Effector memory CD8-positive, alpha-beta T cell (primary cell): ENCODE data around the gene VWA5B1.

Experiments used
- ATAC-seq: fragments of 150-1000 bp; cut with Tn5 transposase; replicated peaks from 2 replicates; pipeline ENCODE4 v1.10.0; 2021; ENCODE audit warnings: mild to moderate bottlenecking, moderate library complexity
- DNase-seq, 3 experiments: peaks; one replicate each; pipeline ENCODE4 v3.0.0; 2021
- H3K27ac Mint-ChIP-seq, 2 donors: one replicate each; pipeline ENCODE4 v1.8.0; 2022; ENCODE audit warnings: mild to moderate bottlenecking in 2 of 2, mixed read lengths in 2 of 2, moderate library complexity in 2 of 2
- H3K27me3 Mint-ChIP-seq, 2 donors: one replicate each; pipeline ENCODE4 v1.8.0; 2022; ENCODE audit warnings: mixed read lengths in 2 of 2
- H3K36me3 Mint-ChIP-seq: one replicate; pipeline ENCODE4 v1.8.0; 2022; ENCODE audit warnings: mild to moderate bottlenecking, moderate library complexity, mixed read lengths; ENCODE audit not compliant: insufficient read depth
- H3K4me1 Mint-ChIP-seq, 2 donors: one replicate each; pipeline ENCODE4 v1.8.0; 2022; ENCODE audit warnings: low read depth in 2 of 2, mixed read lengths in 2 of 2
- H3K4me3 Mint-ChIP-seq, 2 donors: one replicate each; pipeline ENCODE4 v1.8.0; 2022; ENCODE audit warnings: mild to moderate bottlenecking in 2 of 2, mixed read lengths in 2 of 2, moderate library complexity in 2 of 2
- H3K9me3 Mint-ChIP-seq, 2 donors: one replicate each; pipeline ENCODE4 v1.8.0; 2022; ENCODE audit warnings: mixed read lengths in 2 of 2

The VWA5B1 gene

DNA sequence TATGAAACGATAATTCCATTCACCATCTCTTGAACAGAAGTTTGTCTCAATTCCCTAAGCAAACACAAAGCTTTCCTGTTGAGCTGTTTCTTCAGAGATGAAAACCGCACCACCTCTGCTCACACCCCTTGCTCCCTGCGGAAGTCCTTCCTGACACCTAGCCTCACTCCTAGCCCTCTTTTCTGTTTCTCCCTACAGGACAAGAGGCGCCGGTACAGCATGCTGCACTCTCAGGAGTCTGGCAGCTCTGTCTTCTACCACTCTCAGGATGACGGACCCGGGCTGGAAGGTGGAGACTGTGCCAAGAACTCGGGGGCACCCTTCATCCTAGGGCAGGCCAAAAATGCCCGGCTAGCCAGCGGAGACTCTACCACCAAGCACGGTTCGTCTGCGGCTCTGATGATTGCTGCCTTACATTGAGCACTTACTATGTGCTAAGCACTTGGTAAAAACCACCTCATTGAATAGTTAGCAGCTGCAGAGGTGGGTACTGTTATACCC, 45.5 kb downstream of the VWA5B1 start:
- no peaks in the 10 kb centered on the region for H3K36me3 Mint-ChIP-seq
- no peak for ATAC-seq

DNA sequence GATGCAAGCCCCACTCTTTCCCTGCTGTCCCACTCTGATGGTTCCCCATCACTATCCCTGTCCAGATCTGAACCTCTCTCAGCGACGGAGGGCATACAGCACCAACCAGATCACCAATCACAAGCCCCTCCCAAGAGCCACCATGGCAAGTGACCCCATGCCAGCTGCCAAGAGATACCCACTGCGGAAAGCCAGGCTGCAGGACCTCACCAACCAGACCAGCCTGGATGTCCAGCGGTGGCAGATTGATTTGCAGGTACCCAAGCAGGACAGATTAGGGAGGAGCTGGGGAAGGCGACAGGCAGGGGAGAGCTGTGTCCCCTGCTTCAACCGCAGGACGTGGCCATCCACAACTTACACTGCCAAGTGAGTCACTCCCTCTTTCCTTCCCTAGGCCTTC, 46.9 kb downstream of the VWA5B1 start:
- Mint-ChIP-seq H3K27ac (no peak overlapping the region), H3K9me3 (no peaks in the 10 kb centered on the region), H3K4me1 (peaks cover 0 to 2% of the 10 kb centered on the region in 2 donors), H3K4me3 (no peak overlapping the region), H3K36me3 (no peaks in the 10 kb centered on the region), H3K27me3 (peaks cover 22 to 61% of the 10 kb centered on the region in 2 donors)
- ATAC-seq = no peak
- DNase-seq = no peak

More for the DNA sequence above, 45.5 kb downstream of the VWA5B1 start:
- H3K27ac Mint-ChIP-seq = no peak overlapping the region
- no peaks in the 10 kb centered on the region for H3K9me3 Mint-ChIP-seq
- no peak for DNase-seq
- peaks cover 22 to 54% of the 10 kb centered on the region in 2 donors for H3K27me3 Mint-ChIP-seq
- no peak overlapping the region for H3K4me3 Mint-ChIP-seq
- H3K4me1 Mint-ChIP-seq = peaks cover 0 to 3% of the 10 kb centered on the region in 2 donors

DNA sequence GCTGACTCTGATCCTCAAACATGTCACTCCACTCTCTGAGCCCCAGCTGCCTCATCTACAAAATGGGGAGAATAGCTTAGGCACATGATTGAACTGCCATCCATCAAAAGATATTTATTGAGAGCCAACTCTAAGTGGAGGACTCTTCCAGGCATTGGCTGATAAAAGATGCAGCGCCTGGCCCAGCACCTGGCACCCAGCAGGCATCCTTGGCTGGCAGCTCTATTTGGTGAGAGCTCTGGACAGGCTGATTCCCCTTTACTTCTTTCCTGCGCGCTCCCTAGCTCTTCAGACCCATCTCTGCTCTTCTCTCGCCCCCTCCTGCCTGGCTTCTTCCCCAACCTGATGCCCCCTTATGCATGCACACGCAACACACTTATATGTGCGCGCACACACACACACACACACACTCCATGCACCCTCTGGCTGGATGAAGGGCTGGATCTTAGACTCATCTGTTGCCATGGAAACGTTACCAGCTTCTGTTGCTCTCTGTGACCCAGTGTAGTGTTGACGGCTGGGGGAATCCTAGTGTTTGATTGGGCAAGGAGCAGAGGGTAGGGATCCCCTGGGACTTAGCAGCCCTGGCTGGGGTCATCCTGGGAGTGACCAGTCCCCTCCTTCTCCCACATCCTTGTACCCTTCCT, 49.3 kb downstream of the VWA5B1 start:
- H3K4me3 Mint-ChIP-seq = no peak overlapping the region
- H3K27me3 Mint-ChIP-seq = peaks cover 34 to 74% of the 10 kb centered on the region in 2 donors
- ATAC-seq = no peak
- H3K36me3 Mint-ChIP-seq = no peaks in the 10 kb centered on the region
- H3K27ac Mint-ChIP-seq = no peak overlapping the region
- H3K9me3 Mint-ChIP-seq = no peaks in the 10 kb centered on the region
- peaks cover 4 to 6% of the 10 kb centered on the region in 2 donors for H3K4me1 Mint-ChIP-seq
- no peak for DNase-seq

GRCh38 chr1:20342294-20343148, 51.8 kb downstream of the VWA5B1 start:
- Mint-ChIP-seq H3K36me3 (no peaks in the 10 kb centered on the region), H3K4me3 (no peak overlapping the region), H3K9me3 (peaks cover 6 to 8% of the 10 kb centered on the region in 2 donors), H3K27me3 (peaks cover 36 to 78% of the 10 kb centered on the region in 2 donors), H3K27ac (no peak overlapping the region), H3K4me1 (peaks cover 4 to 6% of the 10 kb centered on the region in 2 donors)
- no peak for ATAC-seq
- DNase-seq = no peak

GRCh38 chr1:20343149-20343937, 52.7 kb downstream of the VWA5B1 start:
- Mint-ChIP-seq H3K36me3 (no peaks in the 10 kb centered on the region), H3K4me3 (peak overlapping the region; percentile 45 to 57), H3K4me1 (peaks cover 4 to 6% of the 10 kb centered on the region in 2 donors), H3K9me3 (peaks cover 6 to 8% of the 10 kb centered on the region in 2 donors), H3K27ac (no peak overlapping the region), H3K27me3 (peaks cover 31 to 78% of the 10 kb centered on the region in 2 donors)
- DNase-seq (no peak), ATAC-seq (peak; percentile 53)

- Mint-ChIP-seq H3K27ac (peak overlapping the region; percentile 14 to 42), H3K9me3 (peaks cover 6 to 8% of the 10 kb centered on the region in 2 donors), H3K36me3 (no peaks in the 10 kb centered on the region), H3K4me1 (peaks cover 4 to 6% of the 10 kb centered on the region in 2 donors), H3K4me3 (peak overlapping the region; percentile 45 to 57), H3K27me3 (peaks cover 36 to 79% of the 10 kb centered on the region in 2 donors)
- no peak for ATAC-seq
- no peak for DNase-seq
Measured at GRCh38 chr1:20343938-20344302, 53.2 kb downstream of the VWA5B1 start.

- H3K27me3 Mint-ChIP-seq = peaks cover 41 to 84% of the 10 kb centered on the region in 2 donors
- H3K36me3 Mint-ChIP-seq = peaks cover 4% of the 10 kb centered on the region
- peak overlapping the region in 1 of 2 donors; percentile 15 for H3K4me3 Mint-ChIP-seq
- peaks cover 4 to 6% of the 10 kb centered on the region in 2 donors for H3K4me1 Mint-ChIP-seq
- H3K9me3 Mint-ChIP-seq = peaks cover 6 to 8% of the 10 kb centered on the region in 2 donors
- H3K27ac Mint-ChIP-seq = no peak overlapping the region
- ATAC-seq (no peak), DNase-seq (no peak)
Measured at GRCh38 chr1:20344738-20345137, 54.1 kb downstream of the VWA5B1 start.

DNA sequence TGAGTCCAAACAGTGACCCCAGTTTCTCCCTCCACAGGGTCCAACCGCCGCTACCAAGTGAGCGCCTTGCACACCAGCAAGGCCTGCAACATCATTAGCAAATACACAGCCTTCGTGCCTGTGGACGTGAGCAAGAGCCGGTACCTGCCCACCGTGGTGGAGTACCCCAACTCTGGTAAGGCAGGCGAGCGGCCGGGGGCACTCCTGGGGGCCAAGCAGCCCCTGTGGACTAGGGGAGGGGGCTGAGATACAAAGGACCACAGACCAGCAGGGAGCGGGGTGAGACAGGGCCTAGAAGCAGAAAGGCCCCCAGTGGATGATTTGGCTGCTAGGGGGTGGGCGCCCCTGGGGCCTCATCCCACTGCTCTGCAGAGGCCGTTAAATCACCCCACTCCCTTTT, 54.7 kb downstream of the VWA5B1 start:
- ATAC-seq = no peak
- Mint-ChIP-seq H3K4me1 (peaks cover 4 to 6% of the 10 kb centered on the region in 2 donors), H3K36me3 (peaks cover 4% of the 10 kb centered on the region), H3K27me3 (peaks cover 43 to 84% of the 10 kb centered on the region in 2 donors), H3K27ac (no peak overlapping the region), H3K4me3 (no peak overlapping the region), H3K9me3 (peaks cover 6 to 8% of the 10 kb centered on the region in 2 donors)
- DNase-seq = no peak

DNA sequence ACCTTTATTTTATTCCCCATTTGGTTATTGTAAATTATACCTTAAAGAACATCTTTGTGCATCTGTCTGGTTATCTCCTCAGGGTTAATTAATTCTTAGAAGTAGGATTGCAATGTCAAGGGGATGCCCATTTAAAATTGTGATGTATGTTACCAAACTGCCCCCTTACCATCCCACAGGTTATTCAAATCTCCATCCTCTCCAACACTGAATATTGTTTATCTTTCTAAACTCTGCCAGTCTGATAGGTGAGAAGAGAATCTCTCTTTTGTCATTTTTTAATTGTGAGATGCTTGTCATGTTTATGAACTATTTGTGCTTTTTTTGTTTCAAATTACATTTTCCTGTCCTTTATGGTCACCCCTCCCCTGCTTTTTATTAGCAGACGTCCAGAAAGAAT, 55.8 kb downstream of the VWA5B1 start:
- peaks cover 4 to 6% of the 10 kb centered on the region in 2 donors for H3K4me1 Mint-ChIP-seq
- no peak overlapping the region for H3K4me3 Mint-ChIP-seq
- H3K9me3 Mint-ChIP-seq = peaks cover 6 to 8% of the 10 kb centered on the region in 2 donors
- no peak for DNase-seq
- H3K27ac Mint-ChIP-seq = no peak overlapping the region
- ATAC-seq = no peak
- H3K27me3 Mint-ChIP-seq = peaks cover 49 to 87% of the 10 kb centered on the region in 2 donors
- peaks cover 4% of the 10 kb centered on the region for H3K36me3 Mint-ChIP-seq

GRCh38 chr1:20347699-20348098, 57.0 kb downstream of the VWA5B1 start:
- no peak for DNase-seq
- H3K9me3 Mint-ChIP-seq = peaks cover 6 to 8% of the 10 kb centered on the region in 2 donors
- no peak overlapping the region for H3K27ac Mint-ChIP-seq
- no peak overlapping the region for H3K4me3 Mint-ChIP-seq
- peaks cover 51 to 83% of the 10 kb centered on the region in 2 donors for H3K27me3 Mint-ChIP-seq
- H3K4me1 Mint-ChIP-seq = peaks cover 4 to 6% of the 10 kb centered on the region in 2 donors
- peaks cover 4% of the 10 kb centered on the region for H3K36me3 Mint-ChIP-seq
- no peak for ATAC-seq

- Mint-ChIP-seq H3K27ac (no peak overlapping the region), H3K4me3 (no peak overlapping the region), H3K36me3 (peaks cover 4% of the 10 kb centered on the region), H3K4me1 (peaks cover 4 to 6% of the 10 kb centered on the region in 2 donors), H3K9me3 (peaks cover 6 to 8% of the 10 kb centered on the region in 2 donors), H3K27me3 (peaks cover 58 to 89% of the 10 kb centered on the region in 2 donors)
- ATAC-seq (no peak), DNase-seq (no peak)
Measured at GRCh38 chr1:20348326-20348915, 57.7 kb downstream of the VWA5B1 start.

DNA sequence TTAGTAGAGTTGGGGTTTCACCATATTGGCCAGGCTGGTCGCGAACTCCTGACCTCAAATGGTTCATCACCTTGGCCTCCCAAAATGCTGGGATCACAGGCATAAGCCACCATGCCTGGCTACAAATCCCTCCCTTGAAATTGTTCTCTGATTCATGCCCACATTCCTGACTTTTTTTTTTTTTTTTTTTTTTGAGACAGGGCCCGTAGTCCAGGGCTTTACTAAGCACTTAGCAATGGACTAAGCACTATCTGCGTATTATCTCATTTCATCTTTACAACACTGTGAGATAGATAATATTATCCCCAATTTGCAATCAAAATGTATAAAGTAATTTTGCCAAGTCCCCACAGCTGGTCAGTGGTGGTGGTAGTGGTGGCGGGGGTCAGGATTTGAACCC, 58.9 kb downstream of the VWA5B1 start:
- H3K27ac Mint-ChIP-seq = no peak overlapping the region
- H3K4me3 Mint-ChIP-seq = no peak overlapping the region
- H3K27me3 Mint-ChIP-seq = peaks cover 50 to 89% of the 10 kb centered on the region in 2 donors
- H3K9me3 Mint-ChIP-seq = peaks cover 6 to 8% of the 10 kb centered on the region in 2 donors
- H3K4me1 Mint-ChIP-seq = no peaks in the 10 kb centered on the region
- ATAC-seq (no peak), DNase-seq (no peak)
- peaks cover 4% of the 10 kb centered on the region for H3K36me3 Mint-ChIP-seq

DNA sequence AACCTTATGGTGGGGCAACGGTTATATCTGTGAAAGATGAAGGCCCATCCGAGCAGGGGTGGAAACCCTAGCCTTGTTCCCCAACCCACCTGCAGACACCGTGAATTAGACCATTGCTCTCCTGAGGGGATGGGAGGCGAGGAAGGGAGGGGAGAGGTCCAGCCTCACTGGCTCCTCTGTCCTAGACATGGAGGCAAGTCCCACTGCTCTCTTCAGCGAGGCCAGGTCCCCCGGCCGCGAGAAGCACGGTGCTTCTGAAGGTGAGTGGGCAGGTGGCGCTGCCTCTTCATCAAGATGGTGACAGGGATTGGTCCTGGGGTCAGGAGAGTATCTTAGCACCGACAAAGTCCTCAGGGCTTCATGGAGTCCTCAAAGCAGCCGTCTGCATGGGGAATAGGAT, 59.3 kb downstream of the VWA5B1 start:
- H3K9me3 Mint-ChIP-seq = peaks cover 6 to 8% of the 10 kb centered on the region in 2 donors
- H3K27ac Mint-ChIP-seq = no peak overlapping the region
- no peaks in the 10 kb centered on the region for H3K4me1 Mint-ChIP-seq
- DNase-seq (no peak), ATAC-seq (no peak)
- H3K27me3 Mint-ChIP-seq = peaks cover 46 to 89% of the 10 kb centered on the region in 2 donors
- H3K36me3 Mint-ChIP-seq = peaks cover 4% of the 10 kb centered on the region
- no peak overlapping the region for H3K4me3 Mint-ChIP-seq
